ENCODE measurements around the gene ARHGEF11.

DNA sequence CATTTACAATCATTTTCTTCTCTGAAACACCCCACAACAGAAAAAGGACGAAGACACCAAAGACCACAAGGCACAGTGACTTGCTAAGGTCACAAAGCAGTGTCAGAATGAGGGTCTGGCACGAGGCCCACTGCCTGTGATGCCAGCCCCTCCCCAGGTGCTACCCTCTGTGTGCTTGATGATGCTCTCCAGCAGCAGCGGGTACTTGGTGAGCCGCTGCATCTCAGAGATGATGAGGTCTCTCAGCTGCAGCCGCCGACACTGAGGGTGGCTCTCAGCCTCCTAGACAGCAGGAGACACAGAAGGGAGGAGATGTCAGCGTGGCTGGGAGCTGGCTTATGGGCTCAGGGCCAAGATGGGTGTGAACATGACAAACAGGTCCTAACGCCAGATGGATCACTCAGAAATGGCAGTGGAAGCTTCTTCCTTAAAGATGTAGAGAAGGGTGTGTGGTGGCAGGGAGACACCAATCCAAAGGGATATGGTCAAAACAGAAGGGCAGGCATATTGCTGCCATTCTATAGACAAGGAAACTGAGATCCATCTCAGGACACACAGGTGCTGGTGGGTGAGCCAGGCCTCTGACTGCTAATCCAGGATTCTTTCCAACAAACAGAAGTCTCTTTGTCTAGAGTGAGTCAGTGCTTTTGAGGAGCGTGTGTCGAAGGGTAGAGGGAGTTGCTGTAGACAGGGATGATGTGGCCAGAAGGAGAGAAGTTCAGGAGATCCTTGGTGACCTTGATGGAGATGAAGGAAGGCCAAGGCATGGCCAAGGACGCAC is 99.5 kb downstream of the ARHGEF11 start:
- no peak for TF ChIP-seq EZH2 (IDR thresholded peaks at IDR 0.05; ENCODE audit: borderline replicate concordance, low read depth, low read length, poor library complexity, severe bottlenecking)
- TF ChIP-seq, protein P1, sequence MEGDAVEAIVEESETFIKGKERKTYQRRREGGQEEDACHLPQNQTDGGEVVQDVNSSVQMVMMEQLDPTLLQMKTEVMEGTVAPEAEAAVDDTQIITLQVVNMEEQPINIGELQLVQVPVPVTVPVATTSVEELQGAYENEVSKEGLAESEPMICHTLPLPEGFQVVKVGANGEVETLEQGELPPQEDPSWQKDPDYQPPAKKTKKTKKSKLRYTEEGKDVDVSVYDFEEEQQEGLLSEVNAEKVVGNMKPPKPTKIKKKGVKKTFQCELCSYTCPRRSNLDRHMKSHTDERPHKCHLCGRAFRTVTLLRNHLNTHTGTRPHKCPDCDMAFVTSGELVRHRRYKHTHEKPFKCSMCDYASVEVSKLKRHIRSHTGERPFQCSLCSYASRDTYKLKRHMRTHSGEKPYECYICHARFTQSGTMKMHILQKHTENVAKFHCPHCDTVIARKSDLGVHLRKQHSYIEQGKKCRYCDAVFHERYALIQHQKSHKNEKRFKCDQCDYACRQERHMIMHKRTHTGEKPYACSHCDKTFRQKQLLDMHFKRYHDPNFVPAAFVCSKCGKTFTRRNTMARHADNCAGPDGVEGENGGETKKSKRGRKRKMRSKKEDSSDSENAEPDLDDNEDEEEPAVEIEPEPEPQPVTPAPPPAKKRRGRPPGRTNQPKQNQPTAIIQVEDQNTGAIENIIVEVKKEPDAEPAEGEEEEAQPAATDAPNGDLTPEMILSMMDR (conservative IDR thresholded peaks at IDR 0.05; ENCODE audit: low read depth, low read length), result no peak
